Spleen (tissue), 7 donors: Measurements from ENCODE around the gene SYNDIG1.

Experiments used
- CTCF ChIP-seq, 11 experiments: fragments of 200-600 bp in 7 of 11; fragments of 450-650 bp in 4 of 11; sonication (generic) in 4 of 11; IDR thresholded peaks in 8 of 11; conservative IDR thresholded peaks in 3 of 11; 1 replicate in 7 of 11; 2 replicates in 4 of 11; pipeline versions ENCODE4 v1.4.0 to v1.8.0; 2016 to 2021; ENCODE audit warnings: antibody characterized with exemption in 11 of 11, inconsistent platforms in 4 of 11, mild to moderate bottlenecking in 1 of 11
- POLR2A ChIP-seq, 3 donors: fragments of 450-650 bp; IDR thresholded peaks; one replicate each; pipeline ENCODE4 v1.5.1; 2017; ENCODE audit warnings: antibody characterized with exemption in 3 of 3, mild to moderate bottlenecking in 1 of 3
- POLR2AphosphoS5 ChIP-seq, 3 donors: sonication (generic); formaldehyde crosslinking; IDR thresholded peaks; one replicate each; pipeline ENCODE4 v1.5.1; 2017; ENCODE audit warnings: antibody characterized with exemption in 3 of 3
- donor health status: DM: no; HTN: no; CAD: no; lungs with moderate emphysema.
- donor health status: DM: no; HTN: no; CAD: no.
- donor health status: DM: no; HTN: no; CAD: no.

DNA sequence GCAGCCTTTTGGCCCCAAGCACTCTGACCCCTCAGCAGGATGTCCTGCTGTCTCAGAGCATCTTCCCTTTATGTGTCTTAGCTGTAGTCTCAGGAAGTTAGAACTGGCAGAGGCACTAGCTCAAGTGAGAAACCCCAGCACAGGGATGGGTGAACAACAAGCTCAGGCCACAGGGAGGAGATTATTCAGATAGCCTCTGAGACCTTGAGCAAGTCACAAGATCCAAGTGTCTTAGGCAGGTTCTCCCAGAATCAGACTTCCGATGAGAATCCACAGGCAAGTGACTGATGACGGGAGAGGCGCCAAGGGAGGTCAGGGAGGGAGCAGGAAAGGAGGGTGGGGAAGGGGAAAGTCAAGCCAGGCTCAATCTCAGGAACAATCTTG is 13.0 kb upstream of the SYNDIG1 start:
- TF ChIP-seq CTCF (IDR thresholded peaks at IDR 0.05 in 8 of 11, conservative IDR thresholded peaks at IDR 0.05 in 3 of 11) = no peak
- TF ChIP-seq POLR2A (IDR thresholded peaks at IDR 0.05) = no peak
- no peak for TF ChIP-seq POLR2AphosphoS5 (IDR thresholded peaks at IDR 0.05)
